Small intestine (tissue), 7 donors: ENCODE measurements around the gene HARBI1. TPM values are rescaled to one million over a fixed set of nuclear protein-coding genes. Genes with fewer than 3 reads are reported as not detected.

Source experiments
- DNase-seq, 2 donors: peaks; one replicate each; pipeline versions ENCODE4 v3.0.0 to v3.0.0-alpha.2; 2013
- FAIRE-seq: peaks from 2 replicates; lab custom pipeline; 2012; peaks lifted over from hg19 to GRCh38; lab: Jason Lieb, UNC
- H3K27ac ChIP-seq, 3 donors: one replicate each; pipeline ENCODE4 v1.5.1; 2013; ENCODE audit warnings: low read length in 2 of 3, mild to moderate bottlenecking in 2 of 3, control low read depth in 1 of 3, inconsistent platforms in 1 of 3, low read depth in 1 of 3, moderate library complexity in 1 of 3
- H3K27me3 ChIP-seq, 3 donors: one replicate each; pipeline ENCODE4 v1.6.1; 2013; ENCODE audit warnings: low read length in 3 of 3, inconsistent platforms in 1 of 3; ENCODE audit not compliant: control insufficient read depth in 3 of 3, insufficient read depth in 3 of 3
- H3K36me3 ChIP-seq, 3 donors: one replicate each; pipeline ENCODE4 v1.6.1; 2013; ENCODE audit warnings: low read length in 3 of 3, inconsistent platforms in 1 of 3, low read depth in 1 of 3, mild to moderate bottlenecking in 1 of 3, moderate library complexity in 1 of 3; ENCODE audit not compliant: control insufficient read depth in 3 of 3, insufficient read depth in 2 of 3
- H3K4me1 ChIP-seq, 3 donors: one replicate each; pipeline ENCODE4 v1.6.1; 2013; ENCODE audit warnings: low read length in 2 of 3, inconsistent platforms in 1 of 3, low read depth in 1 of 3, mild to moderate bottlenecking in 1 of 3, moderate library complexity in 1 of 3; ENCODE audit not compliant: control insufficient read depth in 3 of 3, insufficient read depth in 2 of 3
- H3K4me3 ChIP-seq, 3 donors: one replicate each; pipeline ENCODE4 v1.5.1; 2013; ENCODE audit warnings: low read length in 3 of 3, control low read depth in 1 of 3, inconsistent platforms in 1 of 3, low read depth in 1 of 3, mild to moderate bottlenecking in 1 of 3, moderate library complexity in 1 of 3
- H3K9me3 ChIP-seq, 2 donors: one replicate each; pipeline ENCODE4 v1.6.1; 2013; ENCODE audit warnings: low read depth in 1 of 2, low read length in 1 of 2; ENCODE audit not compliant: control insufficient read depth in 2 of 2, insufficient read depth in 1 of 2
- WGBS, 3 donors: extraction: QIAGEN DNeasy Blood & Tissue Kit; methylation state at CpG; one replicate each; pipeline ENCODE4 v1.1.7; 2013; 5-methylcytosine and 5-hydroxymethylcytosine counted together
- polyA plus RNA-seq, 4 donors: library from polyadenylated mRNA; stranded (reverse) in 3 of 4; unstranded in 1 of 4; fragments of 200-250 nt in 3 of 4; fragments of 120-200 nt in 1 of 4; gene quantifications; one replicate each; pipeline versions ENCODE4 v1.2.1 to v1.2.3, GENCODE V29; 2013
- donor health status: healthy with polysubstance abuse.
- donor health status: control.
- donor health status: control.
- donor health status: Bipolar disorder and iron deficiency.
- donor health status: healthy.

HARBI1 gene
- polyA plus RNA-seq, 4 donors, result 3.0 to 4.8 (median 3.3) TPM

GRCh38 chr11:46659908-46660307 is 42.9 kb upstream of the HARBI1 start:
- Histone ChIP-seq H3K27me3 (no peaks in the 10 kb centered on the region), H3K4me3 (no peak overlapping the region), H3K9me3 (no peaks in the 10 kb centered on the region), H3K4me1 (peaks cover 0 to 5% (median 0%) of the 10 kb centered on the region in 3 donors), H3K36me3 (peaks cover 17 to 58% (median 34%) of the 10 kb centered on the region in 3 donors), H3K27ac (no peak overlapping the region)
- DNase-seq, result peak in 1 of 2 donors; percentile 29
- no peak for FAIRE-seq
- 96 to 100% (median 96%) methylated on average over 1 of the region's 1 CpG for WGBS, 3 donors

- FAIRE-seq, result no peak
- no peaks in the 10 kb centered on the region for H3K27me3 ChIP-seq
- no peak overlapping the region for H3K4me3 ChIP-seq
- H3K4me1 ChIP-seq, result peaks cover 0 to 5% (median 0%) of the 10 kb centered on the region in 3 donors
- DNase-seq, result no peak
- H3K27ac ChIP-seq, result no peak overlapping the region
- peaks cover 17 to 53% (median 31%) of the 10 kb centered on the region in 3 donors for H3K36me3 ChIP-seq
- H3K9me3 ChIP-seq, result no peaks in the 10 kb centered on the region
- WGBS, 3 donors, result 90 to 96% (median 91%) methylated on average over 4 of the region's 4 CpGs
Measured at GRCh38 chr11:46658259-46658658, 41.2 kb upstream of the HARBI1 start.

GRCh38 chr11:46657186-46657585 is 40.2 kb upstream of the HARBI1 start:
- H3K36me3 ChIP-seq, result peaks cover 13 to 54% (median 28%) of the 10 kb centered on the region in 3 donors
- H3K27me3 ChIP-seq, result no peaks in the 10 kb centered on the region
- H3K9me3 ChIP-seq, result no peaks in the 10 kb centered on the region
- no peak overlapping the region for H3K27ac ChIP-seq
- no peak for FAIRE-seq
- H3K4me3 ChIP-seq, result no peak overlapping the region
- 93 to 97% (median 95%) methylated on average over 3 of the region's 3 CpGs for WGBS, 3 donors
- H3K4me1 ChIP-seq, result peaks cover 0 to 5% (median 0%) of the 10 kb centered on the region in 3 donors
- no peak for DNase-seq

DNA sequence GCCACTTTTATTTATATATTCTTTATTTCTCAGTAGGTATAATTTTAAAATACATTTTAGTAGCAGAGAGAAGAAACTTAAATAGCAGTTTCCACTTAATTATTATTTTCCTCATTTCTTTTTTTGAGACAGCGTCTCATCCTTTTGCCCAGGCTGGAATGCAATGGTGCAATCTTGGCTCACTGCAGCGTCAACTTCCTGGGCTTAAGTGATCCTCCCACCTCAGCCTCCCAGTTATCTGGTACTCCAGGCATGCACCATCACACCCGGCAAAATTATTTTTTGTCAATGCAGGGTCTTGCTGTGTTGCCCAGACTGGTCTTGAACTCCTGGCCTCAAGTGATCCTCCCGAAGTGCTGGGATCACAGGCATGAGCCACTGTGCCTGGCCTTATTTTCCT is 38.6 kb upstream of the HARBI1 start:
- no peak for DNase-seq
- no peaks in the 10 kb centered on the region for H3K27me3 ChIP-seq
- H3K27ac ChIP-seq, result no peak overlapping the region
- no peaks in the 10 kb centered on the region for H3K9me3 ChIP-seq
- no peak for FAIRE-seq
- WGBS, 3 donors, result 92 to 95% (median 95%) methylated on average over 4 of the region's 4 CpGs
- peaks cover 13 to 53% (median 30%) of the 10 kb centered on the region in 3 donors for H3K36me3 ChIP-seq
- H3K4me1 ChIP-seq, result peaks cover 0 to 5% (median 0%) of the 10 kb centered on the region in 3 donors
- no peak overlapping the region for H3K4me3 ChIP-seq

- Histone ChIP-seq H3K27ac (peak overlapping the region in 2 of 3 donors; percentile 16 to 18), H3K9me3 (no peaks in the 10 kb centered on the region), H3K27me3 (no peaks in the 10 kb centered on the region), H3K4me3 (no peak overlapping the region), H3K36me3 (peaks cover 6 to 49% (median 23%) of the 10 kb centered on the region in 3 donors), H3K4me1 (no peaks in the 10 kb centered on the region)
- no peak for FAIRE-seq
- WGBS, 3 donors, result 59 to 90% (median 90%) methylated on average over 2 of the region's 2 CpGs
- DNase-seq, result no peak
Measured at GRCh38 chr11:46649180-46649738, 32.2 kb upstream of the HARBI1 start.

- Histone ChIP-seq H3K9me3 (no peaks in the 10 kb centered on the region), H3K27me3 (no peaks in the 10 kb centered on the region), H3K4me3 (no peak overlapping the region), H3K36me3 (peaks cover 4 to 32% (median 14%) of the 10 kb centered on the region in 3 donors), H3K4me1 (peaks cover 0 to 14% (median 3%) of the 10 kb centered on the region in 3 donors), H3K27ac (no peak overlapping the region)
- no peak for FAIRE-seq
- DNase-seq, result no peak
Measured at GRCh38 chr11:46643986-46644385, 27.0 kb upstream of the HARBI1 start.

GRCh38 chr11:46643531-46643930 is 26.5 kb upstream of the HARBI1 start:
- no peak for DNase-seq
- Histone ChIP-seq H3K4me3 (no peak overlapping the region), H3K4me1 (peaks cover 0 to 14% (median 3%) of the 10 kb centered on the region in 3 donors), H3K9me3 (no peaks in the 10 kb centered on the region), H3K36me3 (peaks cover 4 to 35% (median 12%) of the 10 kb centered on the region in 3 donors), H3K27me3 (no peaks in the 10 kb centered on the region), H3K27ac (no peak overlapping the region)
- FAIRE-seq, result no peak
- 85 to 96% (median 95%) methylated on average over 3 of the region's 3 CpGs for WGBS, 3 donors

DNA sequence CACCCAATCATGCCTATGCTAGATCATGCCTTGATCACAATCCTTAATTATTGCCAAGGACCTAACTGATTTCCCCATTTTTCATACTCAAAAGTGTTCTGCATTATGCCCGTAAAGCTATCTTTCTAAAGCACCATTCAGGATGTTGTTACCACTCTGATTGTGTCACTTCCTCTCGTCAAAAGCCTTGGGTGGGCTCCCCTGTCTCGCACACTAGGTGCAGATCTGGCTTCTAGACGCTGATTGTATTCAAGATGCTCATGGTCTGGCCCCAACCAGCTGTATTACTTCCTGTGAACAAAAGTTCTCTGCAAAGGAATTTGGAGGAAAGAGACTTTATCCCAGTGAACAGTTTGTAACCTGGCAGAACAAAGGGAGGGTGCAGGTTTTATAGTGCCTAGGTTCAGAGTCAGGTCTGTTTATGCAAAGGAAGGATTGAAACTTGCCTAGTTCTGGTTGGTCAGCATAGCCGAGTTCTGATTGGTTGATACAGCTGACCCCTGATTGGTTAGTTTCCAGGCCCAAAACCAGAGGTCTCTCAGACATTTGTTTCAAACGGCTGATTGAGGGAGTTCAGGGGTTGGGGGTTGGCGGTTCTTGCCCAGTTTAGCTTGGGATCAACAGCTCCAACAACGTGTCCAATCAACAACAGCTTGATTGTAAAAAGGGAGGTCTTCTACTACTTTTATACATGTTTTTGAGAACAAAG is 25.8 kb upstream of the HARBI1 start:
- Histone ChIP-seq H3K27me3 (no peaks in the 10 kb centered on the region), H3K4me1 (peaks cover 0 to 14% (median 3%) of the 10 kb centered on the region in 3 donors), H3K27ac (no peak overlapping the region), H3K9me3 (no peaks in the 10 kb centered on the region), H3K4me3 (no peak overlapping the region), H3K36me3 (peaks cover 3 to 32% (median 10%) of the 10 kb centered on the region in 3 donors)
- no peak for DNase-seq
- no peak for FAIRE-seq
- 93 to 97% (median 93%) methylated on average over 8 of the region's 8 CpGs for WGBS, 3 donors
